ENCODE measurements around the gene STPG3.

STPG3 gene

DNA sequence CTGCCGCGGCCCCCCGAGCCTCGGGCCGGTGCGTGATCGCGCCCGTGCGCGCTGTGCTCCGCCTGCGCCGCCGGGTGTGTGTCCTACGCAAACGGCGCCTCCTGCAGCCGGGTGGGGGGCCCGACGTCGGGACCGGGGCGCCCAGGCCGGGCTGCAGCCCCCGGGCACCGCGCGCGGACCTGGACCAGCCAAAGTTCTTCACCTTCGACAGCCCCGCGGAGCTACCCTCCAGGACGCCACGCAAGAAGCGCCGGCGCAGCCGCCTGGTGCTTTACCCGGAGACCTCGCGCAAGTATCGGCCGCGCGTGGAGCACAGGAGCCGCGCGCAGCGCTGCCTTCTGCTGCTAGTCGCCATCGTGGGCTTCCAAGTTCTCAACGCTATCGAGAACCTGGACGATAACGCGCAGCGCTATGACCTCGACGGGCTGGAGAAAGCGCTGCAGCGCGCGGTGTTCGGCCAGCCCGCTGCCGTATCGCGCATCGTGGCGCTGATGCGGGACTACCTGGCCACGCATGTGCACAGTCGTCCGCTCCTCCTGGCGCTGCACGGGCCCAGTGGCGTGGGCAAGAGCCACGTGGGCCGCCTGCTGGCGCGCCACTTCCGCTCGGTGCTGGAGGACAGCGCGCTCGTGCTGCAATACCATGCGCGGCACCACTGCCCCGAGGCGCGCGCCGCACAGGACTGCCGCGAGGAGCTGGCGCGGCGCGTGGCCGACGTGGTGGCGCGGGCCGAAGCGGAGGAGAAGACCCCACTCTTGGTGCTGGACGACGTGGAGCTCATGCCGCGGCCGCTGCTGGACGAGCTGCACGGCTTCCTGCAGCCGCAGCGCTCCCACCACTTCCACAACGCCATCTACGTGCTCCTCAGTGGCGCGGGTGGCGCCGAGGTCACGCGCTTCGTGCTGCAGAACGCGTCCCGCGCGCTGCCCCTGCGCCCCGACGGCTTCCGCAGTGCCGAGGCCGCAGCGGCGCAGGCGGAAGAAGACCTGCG, 27.9 kb downstream of the STPG3 start:
- no peaks in the 10 kb centered on the region for H3K27me3 ChIP-seq
- TF ChIP-seq, protein P1, sequence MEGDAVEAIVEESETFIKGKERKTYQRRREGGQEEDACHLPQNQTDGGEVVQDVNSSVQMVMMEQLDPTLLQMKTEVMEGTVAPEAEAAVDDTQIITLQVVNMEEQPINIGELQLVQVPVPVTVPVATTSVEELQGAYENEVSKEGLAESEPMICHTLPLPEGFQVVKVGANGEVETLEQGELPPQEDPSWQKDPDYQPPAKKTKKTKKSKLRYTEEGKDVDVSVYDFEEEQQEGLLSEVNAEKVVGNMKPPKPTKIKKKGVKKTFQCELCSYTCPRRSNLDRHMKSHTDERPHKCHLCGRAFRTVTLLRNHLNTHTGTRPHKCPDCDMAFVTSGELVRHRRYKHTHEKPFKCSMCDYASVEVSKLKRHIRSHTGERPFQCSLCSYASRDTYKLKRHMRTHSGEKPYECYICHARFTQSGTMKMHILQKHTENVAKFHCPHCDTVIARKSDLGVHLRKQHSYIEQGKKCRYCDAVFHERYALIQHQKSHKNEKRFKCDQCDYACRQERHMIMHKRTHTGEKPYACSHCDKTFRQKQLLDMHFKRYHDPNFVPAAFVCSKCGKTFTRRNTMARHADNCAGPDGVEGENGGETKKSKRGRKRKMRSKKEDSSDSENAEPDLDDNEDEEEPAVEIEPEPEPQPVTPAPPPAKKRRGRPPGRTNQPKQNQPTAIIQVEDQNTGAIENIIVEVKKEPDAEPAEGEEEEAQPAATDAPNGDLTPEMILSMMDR (IDR thresholded peaks at IDR 0.05), result no peak
- peak overlapping the region; percentile 89 for H3K27ac ChIP-seq
- peaks cover 15 to 22% of the 10 kb centered on the region in 2 experiments for H3K4me1 ChIP-seq (ENCODE audit: control insufficient read depth in 1 of 2, insufficient read depth in 1 of 2, low read depth in 1 of 2, low read length in 1 of 2)
- peaks cover 58% of the 10 kb centered on the region for H3K36me3 ChIP-seq
- peak overlapping the region in 1 of 2 experiments; percentile 83 for H3K4me3 ChIP-seq (ENCODE audit: low read depth in 1 of 2, low read length in 1 of 2)
- no peaks in the 10 kb centered on the region for H3K9me3 ChIP-seq

- no peaks in the 10 kb centered on the region for H3K9me3 ChIP-seq
- H3K36me3 ChIP-seq, result peaks cover 56% of the 10 kb centered on the region
- peaks cover 15 to 22% of the 10 kb centered on the region in 2 experiments for H3K4me1 ChIP-seq (ENCODE audit: control insufficient read depth in 1 of 2, insufficient read depth in 1 of 2, low read depth in 1 of 2, low read length in 1 of 2)
- H3K27ac ChIP-seq, result no peak overlapping the region
- no peaks in the 10 kb centered on the region for H3K27me3 ChIP-seq
- no peak overlapping the region for H3K4me3 ChIP-seq (ENCODE audit: low read depth in 1 of 2, low read length in 1 of 2)
- TF ChIP-seq, protein P1 (IDR thresholded peaks at IDR 0.05), result no peak
Observed at GRCh38 chr9:137279741-137280473, 28.8 kb downstream of the STPG3 start.

DNA sequence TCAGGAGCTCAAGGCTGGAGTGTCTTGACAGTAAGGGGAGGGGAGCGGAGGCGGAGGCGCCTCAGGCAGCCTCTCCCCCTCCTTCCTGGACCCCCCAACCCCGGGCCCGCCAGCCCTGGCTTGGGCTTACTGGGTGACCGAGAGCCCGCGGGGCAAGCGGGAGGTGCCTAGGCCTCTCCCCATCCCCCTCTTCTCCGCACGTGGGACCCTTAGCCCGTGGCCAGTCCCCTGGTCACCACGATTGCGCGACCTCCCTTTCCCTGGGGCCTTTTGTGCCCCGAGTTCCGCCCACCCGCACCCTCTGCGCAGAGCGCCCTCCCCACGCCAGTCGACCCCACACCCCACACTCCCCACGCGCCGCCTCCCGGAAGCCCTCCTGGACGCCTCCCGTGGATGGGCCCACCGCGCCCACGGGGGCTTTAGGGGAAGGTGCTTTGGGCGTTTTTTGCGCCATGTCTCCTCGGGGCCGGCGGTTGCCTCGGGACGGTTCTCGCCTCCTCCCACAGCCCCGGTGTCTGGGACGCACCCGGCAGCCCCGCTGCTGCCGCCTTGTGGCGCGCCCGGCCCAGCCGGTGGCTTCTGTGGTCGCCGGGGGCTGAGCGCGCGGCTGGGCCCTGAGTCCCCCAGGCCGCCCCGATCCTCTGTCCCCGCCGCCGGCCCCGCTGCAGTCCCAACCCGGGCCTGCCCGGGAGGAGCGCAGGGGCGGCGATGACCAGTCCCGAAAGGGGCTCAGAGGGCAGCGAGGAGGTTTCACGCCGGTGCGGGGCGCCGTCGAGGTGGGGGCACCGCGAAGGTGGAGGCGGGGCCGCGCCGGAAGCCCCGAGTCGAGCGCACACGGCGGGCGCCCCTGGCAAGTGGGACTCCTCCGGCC, 29.6 kb downstream of the STPG3 start:
- peaks cover 15 to 22% of the 10 kb centered on the region in 2 experiments for H3K4me1 ChIP-seq (ENCODE audit: control insufficient read depth in 1 of 2, insufficient read depth in 1 of 2, low read depth in 1 of 2, low read length in 1 of 2)
- TF ChIP-seq, protein P1 (IDR thresholded peaks at IDR 0.05), result no peak

DNA sequence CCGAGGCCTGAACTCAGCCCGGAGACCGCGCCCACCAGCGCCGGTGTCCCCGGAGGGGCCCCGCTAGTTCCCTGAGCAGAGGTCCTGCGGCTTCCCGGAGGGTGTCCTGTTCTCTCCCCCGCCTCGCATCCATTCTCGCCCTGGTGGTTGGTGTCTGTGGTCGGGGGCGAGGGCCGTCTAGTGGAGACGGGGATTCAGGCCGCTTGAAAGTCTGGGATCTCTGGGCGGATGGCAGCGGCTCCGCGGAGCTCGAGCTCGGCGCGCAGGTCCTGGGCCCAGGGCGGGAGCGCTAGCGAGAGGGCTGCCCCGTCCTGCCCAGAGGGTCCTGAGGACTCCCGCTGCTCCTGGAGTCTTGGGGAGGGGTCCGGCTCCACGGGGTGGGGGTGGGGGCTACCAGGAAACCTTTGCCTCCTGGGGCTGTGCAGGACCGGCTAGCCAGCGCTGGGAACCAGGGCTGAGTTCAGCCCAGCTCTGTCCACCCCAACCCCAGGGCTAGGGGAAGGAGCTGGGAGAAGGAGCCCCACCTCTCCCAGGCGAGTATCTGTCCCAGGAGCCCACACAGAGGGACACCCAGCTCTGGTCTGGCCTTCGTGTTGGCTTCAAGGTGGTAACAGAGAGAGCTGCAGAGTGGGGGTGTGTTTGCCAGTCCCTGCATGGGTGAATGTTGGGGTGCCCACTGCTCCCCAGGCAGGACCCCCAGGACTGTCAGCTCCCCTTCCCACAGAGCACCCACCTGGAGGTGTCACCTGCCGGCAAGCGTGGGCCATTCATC, 30.4 kb downstream of the STPG3 start:
- no peak overlapping the region for H3K27ac ChIP-seq
- no peaks in the 10 kb centered on the region for H3K27me3 ChIP-seq
- H3K4me3 ChIP-seq (ENCODE audit: low read depth in 1 of 2, low read length in 1 of 2), result no peak overlapping the region
- peaks cover 15 to 22% of the 10 kb centered on the region in 2 experiments for H3K4me1 ChIP-seq (ENCODE audit: control insufficient read depth in 1 of 2, insufficient read depth in 1 of 2, low read depth in 1 of 2, low read length in 1 of 2)
- H3K36me3 ChIP-seq, result peaks cover 56% of the 10 kb centered on the region
- TF ChIP-seq, protein P1 (IDR thresholded peaks at IDR 0.05), result no peak
- H3K9me3 ChIP-seq, result no peaks in the 10 kb centered on the region

More for the DNA sequence above, 29.6 kb downstream of the STPG3 start:
- Histone ChIP-seq H3K36me3 (peaks cover 56% of the 10 kb centered on the region), H3K27me3 (no peaks in the 10 kb centered on the region), H3K27ac (no peak overlapping the region), H3K4me3 (ENCODE audit: low read depth in 1 of 2, low read length in 1 of 2) (no peak overlapping the region), H3K9me3 (no peaks in the 10 kb centered on the region)

All from neutrophil (primary cell).